Activated T-cell treated with anti-CD3 and anti-CD28 coated beads, Interleukin-2, amount 50 U/mL, for 1 hour (primary cell): ENCODE measurements around the gene ZNF568.

Experiments used
- DNase-seq: peaks from one replicate; pipeline ENCODE4 v3.0.0-alpha.2; 2020

ZNF568 gene

DNA sequence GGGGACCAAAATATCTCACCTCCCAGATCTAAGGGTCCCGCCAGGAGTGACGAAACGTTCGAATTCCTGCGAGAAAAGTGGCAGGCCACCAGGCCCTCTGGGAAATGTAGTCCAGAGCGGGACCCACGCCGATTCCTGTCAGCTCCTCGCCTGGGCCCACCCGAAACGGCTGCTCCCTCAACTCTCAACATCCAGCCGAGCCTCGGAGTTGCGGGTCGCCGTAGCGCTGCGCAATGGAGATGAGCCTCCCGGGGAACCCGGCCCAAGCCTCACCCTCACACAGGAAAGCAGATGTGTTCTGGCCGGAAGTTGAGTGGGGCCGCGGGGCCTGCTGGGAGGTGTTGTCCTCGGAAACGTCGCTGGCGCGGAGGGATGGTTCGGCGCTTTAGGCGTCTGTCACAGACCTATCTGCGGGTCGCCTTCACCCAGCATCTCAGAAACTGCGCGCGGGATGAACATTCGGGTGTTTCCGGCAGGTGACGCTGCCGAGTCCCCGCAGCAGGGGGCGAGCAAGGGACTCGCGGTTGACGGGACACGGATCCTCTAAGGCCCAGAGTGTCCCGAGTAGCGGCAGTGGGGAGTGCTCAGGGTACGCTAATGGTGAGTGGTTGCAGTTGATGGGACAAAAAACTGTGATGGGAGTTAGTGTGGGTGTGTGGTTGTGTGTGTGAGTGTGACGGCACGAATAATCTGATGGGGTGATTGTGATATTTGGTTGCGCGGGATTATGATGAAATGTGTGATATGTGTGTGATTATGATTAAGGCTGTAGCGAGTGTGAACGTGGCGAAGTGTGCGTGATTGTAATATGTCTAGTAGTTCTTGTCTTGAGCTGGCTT, at the start of gene ZNF568, which contains the start of gene ZNF829:
TSS of gene ZNF568 (plus strand) at position 341 of the 839 bp plus-strand sequence. CDS start 6,439 bp downstream, outside the sequence.
TSS of gene ZNF829 (minus strand) at position 300 of the 839 bp plus-strand sequence. CDS start 1,124 bp downstream, outside the sequence.
- peak; percentile 90 for DNase-seq

DNA sequence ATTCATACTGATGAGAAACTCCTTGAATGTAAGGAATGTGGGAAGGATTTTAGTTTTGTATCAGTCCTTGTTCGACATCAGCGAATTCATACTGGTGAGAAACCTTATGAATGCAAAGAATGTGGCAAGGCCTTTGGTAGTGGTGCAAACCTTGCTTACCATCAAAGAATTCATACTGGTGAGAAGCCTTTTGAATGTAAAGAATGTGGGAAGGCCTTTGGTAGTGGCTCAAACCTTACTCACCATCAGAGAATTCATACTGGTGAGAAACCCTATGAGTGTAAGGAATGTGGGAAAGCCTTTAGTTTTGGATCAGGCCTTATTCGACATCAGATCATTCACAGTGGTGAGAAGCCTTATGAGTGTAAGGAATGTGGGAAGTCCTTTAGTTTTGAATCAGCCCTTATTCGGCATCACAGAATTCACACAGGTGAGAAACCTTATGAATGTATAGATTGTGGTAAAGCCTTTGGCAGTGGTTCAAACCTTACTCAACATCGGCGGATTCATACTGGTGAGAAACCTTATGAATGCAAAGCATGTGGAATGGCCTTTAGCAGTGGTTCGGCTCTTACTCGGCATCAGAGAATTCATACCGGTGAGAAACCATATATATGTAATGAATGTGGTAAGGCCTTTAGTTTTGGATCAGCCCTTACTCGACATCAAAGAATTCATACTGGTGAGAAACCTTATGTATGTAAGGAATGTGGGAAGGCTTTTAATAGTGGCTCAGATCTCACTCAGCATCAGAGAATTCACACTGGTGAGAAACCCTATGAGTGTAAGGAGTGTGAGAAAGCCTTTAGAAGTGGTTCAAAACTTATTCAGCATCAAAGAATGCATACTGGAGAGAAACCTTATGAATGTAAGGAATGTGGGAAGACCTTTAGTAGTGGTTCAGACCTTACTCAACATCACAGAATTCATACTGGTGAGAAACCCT, 38.9 kb upstream of the ZNF568 start:
- no peak for DNase-seq

DNA sequence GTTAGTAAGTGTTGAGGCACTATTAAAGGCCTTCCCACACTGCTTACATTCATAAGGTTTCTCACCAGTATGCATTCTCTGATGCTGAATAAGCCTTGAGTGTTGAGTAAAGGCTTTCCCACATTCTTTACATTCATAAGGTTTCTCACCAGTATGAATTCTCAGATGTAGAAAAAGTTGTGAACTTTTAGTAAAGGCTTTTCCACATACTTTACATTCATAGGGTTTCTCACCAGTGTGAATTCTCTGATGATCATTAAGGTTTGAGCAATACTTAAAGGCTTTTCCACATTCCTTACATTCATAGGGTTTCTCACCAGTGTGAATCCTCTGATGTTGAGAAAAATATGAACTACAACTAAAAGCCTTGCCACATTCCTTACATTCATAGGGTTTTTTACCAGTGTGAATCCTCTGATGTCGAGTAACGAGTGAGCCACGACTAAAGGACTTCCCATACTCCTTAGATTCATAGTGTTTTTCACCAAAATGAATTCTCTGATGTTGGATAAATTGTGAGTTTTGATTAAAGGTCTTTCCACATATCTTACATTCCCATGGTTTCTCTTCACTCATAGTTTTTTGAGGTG, 24.3 kb upstream of the ZNF568 start:
- no peak for DNase-seq

DNA sequence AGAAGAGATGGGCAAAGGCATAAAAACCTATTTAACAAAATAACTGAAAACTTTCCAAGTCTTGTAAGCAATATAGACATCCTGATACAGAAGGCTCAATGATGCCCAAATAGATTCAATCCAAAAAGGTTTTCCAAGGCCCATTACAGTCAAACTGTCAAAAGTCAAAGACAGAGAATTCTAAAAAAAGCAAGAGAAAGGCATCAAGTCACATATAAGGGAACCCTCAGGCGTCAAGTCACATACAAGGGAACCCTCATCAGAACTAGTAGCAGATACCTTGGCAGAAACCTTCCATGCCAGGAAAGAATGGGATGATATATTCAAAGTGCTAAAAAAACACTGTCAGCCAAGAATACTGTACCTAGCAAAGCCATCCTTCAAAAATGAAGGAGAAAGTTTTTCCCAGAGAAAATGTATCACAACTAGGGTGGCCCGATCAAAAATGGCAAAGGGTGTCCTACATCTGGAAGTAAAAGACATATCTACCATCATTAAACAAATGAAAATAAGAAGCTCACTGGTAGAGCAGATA, 21.2 kb upstream of the ZNF568 start:
- no peak for DNase-seq

DNA sequence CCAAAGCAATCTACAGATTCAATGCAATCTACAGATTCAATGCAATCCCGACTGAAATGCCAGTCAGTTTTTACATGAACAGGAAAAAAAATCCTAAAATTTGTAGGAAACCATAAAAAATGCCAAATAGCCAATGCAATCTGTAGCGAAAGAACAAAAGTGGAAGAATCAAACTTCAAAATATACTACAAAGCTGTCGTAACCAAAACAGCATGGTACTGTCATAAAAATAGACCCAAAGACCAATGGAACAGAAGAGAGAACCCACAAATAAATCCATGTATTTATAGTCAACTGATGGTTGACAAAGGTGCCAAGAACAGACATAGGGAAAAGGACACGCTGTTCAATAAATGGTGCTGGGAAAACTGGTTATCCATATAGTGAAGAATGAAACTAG, 17.7 kb upstream of the ZNF568 start:
- no peak for DNase-seq

DNA sequence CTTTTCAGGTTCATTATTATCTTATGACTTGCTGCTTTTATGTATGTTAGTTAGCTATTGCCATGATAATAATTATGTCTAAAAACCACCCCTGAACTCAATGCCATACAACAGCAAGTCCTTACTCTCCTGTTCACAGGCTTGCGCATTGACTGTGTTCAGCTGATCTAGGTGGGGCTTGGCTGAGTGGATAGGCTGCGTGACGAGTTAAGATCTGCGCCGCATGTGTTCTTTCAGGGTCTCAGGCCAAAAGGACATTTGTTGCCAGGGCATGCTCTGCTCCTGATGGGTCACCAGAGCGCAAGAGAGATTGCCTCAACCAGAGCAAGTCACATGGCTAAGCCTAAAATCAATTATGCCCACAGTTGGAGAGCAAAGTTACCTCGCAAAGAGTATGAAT, 859 bp downstream of the ZNF568 start:
- DNase-seq, result no peak

DNA sequence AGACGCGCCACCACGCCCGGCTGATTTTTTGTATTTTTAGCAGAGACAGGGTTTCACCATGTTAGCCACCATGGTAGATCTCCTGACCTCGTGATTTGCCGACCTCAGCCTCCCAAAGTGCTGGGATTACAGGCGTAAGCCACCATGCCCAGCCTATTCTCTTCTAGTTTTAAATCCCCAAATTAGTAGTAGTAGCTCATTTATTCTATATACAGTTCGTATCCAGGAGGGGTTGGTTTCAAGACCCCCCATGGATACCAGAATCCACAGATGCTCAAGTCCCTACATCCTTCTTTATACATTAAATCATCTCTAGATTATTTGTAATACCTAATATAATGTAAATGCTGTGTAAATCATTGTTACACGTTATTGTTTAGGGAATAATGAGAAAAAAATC, 2.0 kb downstream of the ZNF568 start:
- no peak for DNase-seq

DNA sequence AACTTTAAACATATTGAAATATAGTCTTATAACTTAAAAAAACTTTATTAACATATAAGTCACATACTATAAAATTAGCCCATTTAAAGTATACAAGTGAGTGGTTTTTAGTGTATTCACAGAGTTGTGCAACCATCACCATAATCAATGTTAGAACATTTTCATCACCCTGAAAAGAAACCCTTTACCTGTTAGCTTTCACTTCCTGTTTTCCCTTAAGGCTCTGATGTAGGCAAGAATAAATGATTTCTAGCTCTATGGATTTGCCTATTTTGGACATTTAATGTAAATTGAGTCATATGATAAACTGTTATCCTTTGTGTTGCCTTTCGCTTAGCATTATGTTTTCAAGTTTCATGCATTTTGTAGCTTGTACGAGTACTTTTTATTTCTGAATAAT, 15.6 kb downstream of the ZNF568 start:
- no peak for DNase-seq

DNA sequence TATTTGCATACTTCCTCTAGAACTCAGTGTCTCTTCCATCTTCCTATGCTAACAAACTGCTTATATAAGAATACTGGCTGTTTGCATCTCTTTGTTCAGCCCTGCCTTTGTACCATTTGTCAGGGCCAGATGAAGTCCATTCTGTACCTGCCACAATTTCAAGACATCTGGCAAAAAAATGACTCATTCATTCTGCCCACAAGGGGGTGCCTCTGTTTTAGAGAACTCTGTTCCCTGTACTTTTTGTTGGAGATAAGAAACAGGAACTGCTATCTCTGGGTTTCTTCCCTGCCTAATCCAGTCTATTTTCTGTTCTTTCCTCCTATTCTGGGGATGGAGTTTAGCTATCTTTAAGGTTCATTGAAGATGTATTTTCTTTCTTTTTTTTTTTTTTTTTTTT, 23.0 kb downstream of the ZNF568 start:
- DNase-seq, result no peak

DNA sequence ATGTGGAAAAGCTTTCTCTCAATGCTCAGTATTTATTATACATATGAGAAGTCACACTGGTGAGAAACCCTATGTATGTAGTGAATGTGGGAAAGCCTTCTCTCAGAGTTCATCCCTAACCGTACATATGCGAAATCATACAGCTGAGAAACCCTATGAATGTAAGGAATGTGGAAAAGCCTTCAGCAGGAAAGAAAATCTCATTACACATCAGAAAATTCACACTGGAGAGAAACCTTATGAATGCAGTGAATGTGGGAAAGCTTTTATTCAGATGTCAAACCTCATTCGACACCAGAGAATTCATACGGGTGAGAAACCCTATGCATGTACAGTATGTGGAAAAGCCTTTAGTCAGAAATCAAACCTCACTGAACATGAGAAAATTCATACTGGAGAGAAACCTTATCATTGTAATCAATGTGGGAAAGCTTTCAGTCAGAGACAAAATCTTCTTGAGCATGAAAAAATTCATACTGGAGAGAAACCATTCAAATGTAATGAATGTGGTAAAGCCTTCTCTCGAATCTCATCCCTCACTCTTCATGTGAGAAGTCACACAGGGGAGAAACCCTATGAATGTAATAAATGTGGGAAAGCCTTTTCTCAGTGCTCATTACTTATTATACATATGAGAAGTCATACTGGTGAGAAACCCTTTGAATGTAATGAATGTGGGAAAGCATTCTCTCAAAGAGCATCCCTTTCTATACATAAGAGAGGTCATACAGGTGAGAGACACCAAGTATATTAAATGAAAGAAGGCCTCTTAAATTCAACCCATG, 34.4 kb downstream of the ZNF568 start:
- DNase-seq, result no peak

DNA sequence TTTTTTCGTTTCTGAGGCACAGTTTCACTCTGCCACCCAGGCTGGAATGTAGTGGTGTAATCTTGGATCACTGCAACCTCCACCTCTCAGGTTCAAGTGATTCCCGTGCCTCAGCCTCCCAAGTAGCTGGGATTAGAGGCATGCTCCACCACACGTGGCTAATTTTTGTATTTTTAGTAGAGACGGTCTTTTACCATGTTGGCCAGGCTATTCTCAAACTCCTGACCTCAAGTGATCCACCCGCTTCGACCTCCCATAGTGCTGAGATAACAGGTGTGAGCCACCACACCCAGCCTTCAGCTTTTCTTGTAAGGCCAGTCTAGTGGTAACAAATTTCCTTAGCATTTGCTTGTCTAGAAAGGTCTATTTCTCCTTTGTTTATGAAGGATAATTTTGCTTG, 46.2 kb downstream of the ZNF568 start:
- no peak for DNase-seq

DNA sequence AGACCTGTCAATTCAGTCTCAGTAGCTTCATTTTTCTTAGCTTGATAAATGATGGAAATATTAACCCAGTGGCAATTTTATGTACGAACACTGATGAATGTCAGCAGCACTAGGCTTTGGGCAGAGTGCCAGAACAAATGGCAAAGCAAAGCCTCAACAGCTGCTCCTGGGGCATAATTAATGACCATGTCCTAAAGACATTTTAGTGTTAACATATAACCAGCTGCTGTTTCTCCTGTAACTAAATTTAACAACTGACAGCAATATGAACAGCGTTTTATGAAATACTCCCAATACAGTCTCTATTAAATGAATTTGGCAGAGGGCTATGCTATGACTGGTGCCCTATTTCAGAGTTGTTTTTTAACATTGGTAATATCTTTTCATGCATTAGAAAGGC, 47.1 kb downstream of the ZNF568 start:
- DNase-seq, result no peak

DNA sequence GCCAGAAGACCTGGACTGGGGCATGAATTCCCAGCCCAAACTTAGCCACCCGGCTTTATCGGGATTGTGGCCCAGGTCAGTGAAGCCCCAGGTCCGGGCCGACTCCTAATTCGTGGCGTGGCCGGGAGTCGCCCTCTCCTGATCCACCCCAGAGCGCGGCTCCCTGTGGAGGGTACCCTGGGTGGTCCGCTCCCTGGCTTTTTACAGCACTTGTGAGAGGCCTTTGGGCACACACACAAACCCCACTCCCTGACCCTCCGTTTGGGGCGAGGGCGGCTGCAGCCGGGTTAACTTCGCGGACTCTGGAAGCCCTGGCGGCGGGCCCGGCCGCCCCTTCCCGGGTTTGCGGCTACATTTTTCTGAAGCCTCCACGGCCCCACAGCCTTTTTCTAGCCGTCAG, 56.4 kb downstream of the ZNF568 start:
- no peak for DNase-seq

DNA sequence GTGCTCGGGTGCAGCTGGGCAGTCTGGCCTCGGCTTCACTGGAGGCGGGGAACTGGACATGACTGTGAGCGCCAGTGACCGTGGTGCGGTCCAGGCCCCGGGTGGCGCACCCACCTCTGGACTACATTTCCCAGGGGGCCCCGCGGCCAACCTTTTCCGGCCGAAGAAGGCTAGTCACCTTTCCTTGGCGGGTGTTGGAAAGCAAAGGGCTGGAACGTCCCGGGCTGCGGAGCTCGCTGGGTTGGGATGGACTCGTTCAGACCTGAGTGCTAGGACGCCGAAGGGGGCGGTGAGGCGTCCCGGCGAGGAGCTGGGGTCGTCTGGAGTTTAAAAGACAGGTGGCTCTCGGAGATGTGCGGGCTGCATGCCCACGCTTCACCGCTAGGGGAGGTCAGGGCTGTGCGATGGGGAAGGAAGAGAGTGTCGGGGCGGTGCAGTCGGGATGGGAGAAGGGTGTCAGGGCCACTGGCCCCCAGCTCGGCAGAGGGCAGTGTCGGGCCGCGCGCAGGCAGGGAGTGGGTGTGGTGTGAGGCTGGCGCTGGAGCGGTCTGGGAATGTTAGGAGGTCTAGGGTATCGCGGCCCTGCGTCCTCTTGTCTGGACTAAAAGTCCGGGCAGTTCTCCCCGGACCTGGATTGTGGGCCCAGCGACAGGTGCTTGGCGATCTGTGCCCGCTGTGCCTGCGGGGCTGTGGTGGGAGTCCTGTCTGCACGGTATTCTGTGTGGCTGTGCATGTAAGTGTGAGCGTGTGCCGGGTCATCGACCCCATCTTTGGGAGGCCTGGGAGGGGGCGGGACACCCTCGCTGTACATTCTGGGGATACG, 57.1 kb downstream of the ZNF568 start:
- DNase-seq, result peak; percentile 79

DNA sequence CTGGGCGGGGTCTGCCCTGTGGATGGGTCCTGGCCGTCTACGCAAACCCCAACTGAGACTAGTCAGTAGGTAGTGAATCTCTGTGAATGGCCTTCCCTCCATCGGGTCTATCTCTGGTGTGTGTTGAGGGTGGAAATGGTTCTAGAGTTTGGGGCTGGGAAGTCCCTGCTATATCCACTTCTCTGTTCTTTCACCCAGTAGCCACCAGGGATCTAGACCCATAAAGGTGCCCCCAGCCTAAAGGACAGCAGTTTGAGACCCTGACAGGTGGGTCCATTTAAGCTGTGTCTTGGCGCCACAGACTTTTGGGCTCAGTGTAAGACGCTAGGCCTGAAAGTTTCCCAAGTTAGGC, 57.7 kb downstream of the ZNF568 start:
- DNase-seq, result no peak

DNA sequence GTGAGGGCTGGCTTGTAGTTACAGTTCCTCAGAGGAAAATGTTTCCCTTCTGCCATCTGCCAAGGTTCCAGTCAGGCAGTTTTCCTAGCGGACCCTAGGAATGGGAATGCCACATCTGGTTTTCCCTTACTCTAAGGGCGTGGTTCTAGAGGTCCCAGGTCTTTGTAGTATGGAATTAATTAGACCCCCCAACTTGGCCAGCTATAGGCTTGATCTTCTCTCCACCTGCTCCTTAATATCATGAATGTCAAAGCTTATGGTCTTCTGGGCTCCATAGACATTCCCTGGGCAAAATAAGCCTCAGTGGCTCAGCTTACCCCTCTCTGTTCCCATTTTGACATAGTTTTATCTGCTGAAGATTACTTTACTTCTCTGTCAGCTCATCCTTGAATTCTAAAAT, 70.0 kb downstream of the ZNF568 start:
- DNase-seq, result no peak

DNA sequence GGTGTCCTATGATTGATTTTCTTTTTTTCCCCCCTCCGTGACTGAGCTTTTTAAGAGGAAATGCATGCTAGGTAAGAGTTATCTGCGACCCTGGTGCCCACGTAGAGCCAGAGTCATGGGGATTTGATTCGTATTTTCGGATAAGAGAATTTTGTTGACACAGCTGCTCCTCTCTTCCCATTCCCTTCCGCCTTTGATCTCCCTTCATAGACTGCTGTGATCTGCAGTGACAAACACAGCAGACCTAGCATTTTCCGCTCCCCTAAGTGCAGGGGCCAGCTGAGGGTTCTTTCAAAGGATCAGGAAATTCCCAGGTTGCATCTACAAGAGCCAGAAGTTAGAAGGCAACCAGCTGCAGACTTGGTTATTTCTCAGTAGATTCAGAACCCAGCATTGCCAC, 70.5 kb downstream of the ZNF568 start:
- DNase-seq, result no peak

DNA sequence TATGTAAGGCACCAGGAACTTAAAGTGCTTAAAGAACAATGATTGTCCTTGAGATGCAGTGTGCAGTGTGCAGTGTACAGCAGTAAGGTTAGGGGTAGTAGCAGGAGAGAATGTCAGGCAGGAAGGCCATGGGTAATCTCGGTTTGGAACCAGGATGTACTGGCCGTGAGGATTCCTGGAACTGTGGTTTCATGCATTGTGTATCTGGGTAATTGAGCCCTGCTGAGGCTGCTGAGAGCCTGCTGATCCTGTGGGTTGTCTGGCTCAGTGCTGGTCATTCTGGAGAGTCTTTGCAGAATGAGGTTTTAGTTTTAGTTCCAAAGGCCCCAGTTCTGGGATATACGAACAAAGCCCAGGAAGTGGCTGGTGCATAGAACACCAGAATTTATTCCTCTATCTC, 71.0 kb downstream of the ZNF568 start:
- no peak for DNase-seq

DNA sequence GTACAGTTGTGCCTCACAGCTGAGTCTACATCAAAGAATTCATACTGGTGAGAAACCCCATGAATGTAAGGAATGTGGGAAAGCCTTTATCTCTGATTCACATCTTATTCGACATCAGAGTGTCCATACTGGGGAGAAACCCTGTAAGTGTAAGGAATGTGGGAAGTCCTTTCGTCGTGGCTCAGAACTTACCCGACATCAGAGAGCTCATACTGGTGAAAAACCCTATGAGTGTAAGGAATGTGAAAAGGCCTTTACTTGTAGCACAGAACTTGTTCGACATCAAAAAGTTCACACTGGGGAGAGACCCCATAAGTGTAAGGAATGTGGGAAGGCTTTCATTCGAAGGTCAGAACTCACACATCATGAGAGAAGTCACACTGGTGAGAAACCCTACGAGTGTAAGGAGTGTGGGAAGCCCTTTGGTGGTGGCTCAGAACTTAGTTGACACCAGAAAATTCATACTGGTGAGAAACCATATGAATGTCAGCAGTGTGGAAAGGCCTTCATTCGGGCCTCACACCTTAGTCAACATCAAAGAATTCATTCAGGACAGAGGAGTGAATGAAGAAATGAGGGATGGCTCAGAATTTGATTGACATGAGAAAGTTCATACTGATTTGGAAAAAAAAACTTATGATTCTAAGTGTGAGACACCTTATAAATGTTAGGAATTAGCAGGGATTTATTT, 81.2 kb downstream of the ZNF568 start:
- no peak for DNase-seq

DNA sequence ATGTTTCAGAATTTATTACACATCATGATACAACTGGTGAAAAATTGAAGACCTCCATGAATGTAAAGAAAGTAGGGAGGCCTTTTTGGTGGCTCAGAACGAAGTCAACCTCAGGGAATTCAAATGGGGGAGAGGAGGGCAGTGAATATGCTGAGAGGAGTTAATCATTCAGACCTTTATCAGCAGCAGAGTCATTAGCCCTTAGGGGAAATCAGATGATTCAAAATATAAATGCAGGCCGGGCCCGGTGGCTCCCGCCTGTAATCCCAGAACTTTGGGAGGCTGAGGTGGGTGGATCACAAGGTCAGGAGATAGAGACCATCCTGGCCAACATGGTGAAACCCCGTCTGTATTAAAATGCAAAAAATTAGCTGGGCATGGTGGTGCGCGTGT, 81.7 kb downstream of the ZNF568 start:
- DNase-seq, result no peak

DNA sequence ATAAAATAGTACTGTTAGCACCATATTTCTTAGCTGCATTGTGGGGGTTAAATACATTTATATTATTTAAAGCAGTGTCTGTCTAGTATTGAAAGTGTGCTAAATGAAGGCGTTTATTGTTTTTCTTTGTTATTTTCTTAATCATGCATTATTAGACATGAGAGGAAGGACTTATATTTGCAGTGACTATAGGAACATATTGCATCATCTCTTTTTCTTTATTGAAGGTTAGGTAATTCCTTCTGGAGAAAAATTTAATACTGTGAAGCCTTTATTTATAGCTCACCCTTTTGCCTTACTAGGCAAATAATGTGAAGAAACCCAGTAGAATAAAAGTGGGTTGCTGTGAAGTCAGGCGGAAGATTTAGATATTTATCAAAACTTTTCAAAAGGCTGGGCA, 83.2 kb downstream of the ZNF568 start:
- DNase-seq, result no peak
